Right renal cortex interstitium (tissue), 3 donors: ENCODE results near the gene ACTL6A. TPM values are rescaled to one million over a fixed set of nuclear protein-coding genes. Genes with fewer than 3 reads are reported as not detected.

Source experiments
- DNase-seq, 3 donors: peaks; one replicate each; pipeline ENCODE4 v3.0.0-alpha.2; 2013; ENCODE audit warnings: low read depth in 3 of 3, low spot score in 2 of 3
- polyA plus RNA-seq, 3 donors: library from polyadenylated mRNA; unstranded; fragments of 120-200 nt; gene quantifications; one replicate each; pipeline ENCODE4 v1.2.1, GENCODE V29; 2013; ENCODE audit not compliant: insufficient read length in 3 of 3

ACTL6A gene
- polyA plus RNA-seq, 3 donors = 108 to 126 (median 108) TPM

DNA sequence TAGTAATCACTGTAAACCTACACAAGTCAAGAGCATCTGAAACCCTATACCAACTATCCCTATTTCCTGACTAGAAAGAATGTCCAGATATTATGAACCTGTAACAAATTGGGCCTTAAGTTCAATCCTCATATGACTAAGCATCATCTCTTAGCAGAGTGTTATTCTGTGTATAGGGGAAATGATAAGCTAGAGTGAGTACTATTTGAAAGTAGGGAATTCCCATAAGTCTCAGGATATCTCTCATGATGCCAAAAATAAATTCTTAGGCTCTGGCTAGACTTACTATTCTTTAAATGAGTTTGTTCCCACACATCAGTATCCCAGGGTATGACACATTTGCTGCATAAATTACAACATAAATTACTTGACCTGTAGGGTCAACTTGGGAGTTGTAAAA lies 26.4 kb downstream of the ACTL6A start:
- no peak for DNase-seq

DNA sequence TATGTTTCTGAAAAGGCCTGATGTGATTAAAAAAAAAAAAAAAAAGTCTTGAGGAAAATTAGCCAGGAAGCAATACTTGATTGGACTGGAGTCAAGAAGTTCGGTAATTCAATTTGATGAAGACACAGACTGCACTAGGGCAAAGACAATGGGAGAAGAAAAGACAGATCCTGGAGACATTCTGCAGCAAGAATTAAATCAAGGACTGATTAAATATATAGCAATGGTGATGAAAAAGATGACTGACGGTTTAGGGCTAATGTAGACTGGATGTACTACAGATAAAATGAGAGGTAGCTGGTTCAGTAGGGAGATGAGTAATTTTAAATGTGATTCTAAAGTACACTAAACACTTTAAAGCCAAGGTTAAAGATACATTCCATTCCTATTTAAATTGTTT lies 27.9 kb downstream of the ACTL6A start:
- no peak for DNase-seq

DNA sequence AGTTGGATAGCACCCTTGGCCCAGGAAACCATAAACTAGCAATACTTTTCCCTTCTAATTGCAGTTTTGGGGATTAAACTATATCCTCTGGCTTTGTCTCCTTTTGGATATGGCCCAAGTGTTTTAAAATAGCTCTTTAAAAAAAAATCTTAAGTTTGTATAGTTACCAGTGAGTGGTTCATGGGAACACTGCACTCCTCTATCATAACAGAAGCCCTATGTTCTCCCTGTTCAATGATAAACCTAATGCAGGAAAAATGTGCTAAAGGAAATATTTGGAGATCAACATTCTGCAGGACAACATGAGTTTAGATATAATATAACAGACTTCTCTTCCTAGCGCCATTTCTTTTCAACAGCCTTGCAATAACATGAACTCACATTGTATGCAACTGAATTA lies 28.6 kb downstream of the ACTL6A start:
- DNase-seq = no peak

DNA sequence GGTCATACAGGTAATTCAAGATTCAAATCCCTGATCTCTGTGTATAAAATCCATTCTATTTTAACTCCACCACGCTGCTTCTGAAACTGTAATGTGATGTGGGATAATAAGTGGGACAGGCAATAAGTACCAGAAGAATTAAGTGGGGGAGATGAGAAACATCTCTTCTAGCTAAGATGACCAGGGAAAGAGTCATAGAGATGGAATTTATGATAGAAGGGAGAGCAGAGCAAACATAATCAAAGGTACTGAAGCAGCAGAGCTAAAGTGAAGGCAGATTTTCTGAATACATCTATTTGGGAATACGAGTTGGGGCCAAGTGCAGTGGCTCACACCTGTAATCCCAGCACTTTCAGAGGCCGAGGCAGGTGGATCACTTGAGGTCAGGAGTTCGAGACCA lies 36.8 kb downstream of the ACTL6A start:
- DNase-seq = no peak

DNA sequence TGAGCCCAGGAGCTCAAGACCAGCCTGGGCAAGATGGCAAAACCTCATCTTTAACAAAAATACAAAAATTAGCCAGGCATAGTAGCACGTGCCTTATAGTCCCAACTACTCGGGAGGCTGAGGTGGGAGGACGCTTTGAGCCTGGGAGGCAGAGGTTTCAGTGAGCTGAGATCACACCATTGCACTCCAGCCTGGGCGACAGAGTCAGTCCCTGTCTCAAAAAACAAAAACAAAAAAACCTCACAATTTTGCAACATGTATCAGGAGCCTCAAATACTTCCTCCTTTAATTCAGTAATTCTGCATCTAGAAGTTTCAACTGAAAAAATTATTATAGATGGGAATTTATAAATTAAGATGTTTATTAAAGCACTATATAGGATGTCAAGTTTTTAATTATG lies 40.6 kb downstream of the ACTL6A start:
- DNase-seq = no peak

DNA sequence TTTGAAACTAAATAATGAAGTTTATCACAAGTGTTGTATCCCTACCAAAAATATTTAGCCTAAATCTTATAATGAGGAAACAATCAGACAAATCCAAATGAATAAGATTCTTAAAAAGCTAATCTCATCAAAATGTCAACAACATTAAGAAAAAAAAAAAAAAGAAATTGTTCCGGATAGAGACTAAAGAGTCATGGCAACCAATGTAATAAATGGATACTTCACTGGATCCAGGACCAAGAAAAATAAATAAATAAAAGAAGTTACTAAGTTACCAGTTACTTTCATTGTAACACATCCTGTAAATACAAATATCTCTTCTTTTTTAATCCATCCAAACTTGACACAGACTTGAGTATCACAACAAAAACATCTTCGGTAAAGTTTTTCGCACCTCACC lies 41.1 kb downstream of the ACTL6A start:
- DNase-seq = no peak

- peak; percentile 94 to 97 (median 96) for DNase-seq
Measured at GRCh38 chr3:179604321-179605078, 41.8 kb downstream of the ACTL6A start, which contains the start of the genes MRPL47 and NDUFB5. Gene MRPL47, minus strand, starts transcription at chr3:179604638. Its CDS starts 14 bp downstream, at chr3:179604624. Gene NDUFB5, plus strand, starts transcription at chr3:179604794. Its CDS starts 22 bp downstream, at chr3:179604816.

DNA sequence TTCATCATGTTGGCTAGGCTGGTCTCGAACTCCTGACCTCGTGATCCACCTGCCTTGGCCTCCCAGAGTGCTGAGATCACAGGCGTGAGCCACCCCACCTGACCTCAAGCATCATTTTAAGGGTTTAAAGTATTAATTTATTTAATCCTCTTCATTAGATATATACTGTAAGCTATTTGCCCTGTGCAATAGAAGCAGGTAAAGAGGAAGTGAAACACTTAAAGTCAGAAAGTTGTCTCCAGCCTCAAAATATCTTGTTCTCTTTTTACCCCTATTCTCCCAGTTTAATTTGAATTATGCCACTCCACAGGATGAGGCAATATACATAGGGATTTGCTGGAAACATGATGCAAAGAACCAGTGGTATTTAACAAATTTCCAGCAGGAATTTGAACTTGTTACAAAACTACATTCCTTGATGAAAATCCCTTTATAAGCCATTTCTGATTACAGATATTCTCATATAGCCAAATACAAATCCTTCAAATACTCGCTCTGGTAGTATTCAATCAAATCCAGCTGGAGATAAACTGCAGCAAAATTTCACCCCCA lies 43.9 kb downstream of the ACTL6A start:
- DNase-seq = no peak

- DNase-seq = no peak
Measured at GRCh38 chr3:179608931-179609720, 46.4 kb downstream of the ACTL6A start.

DNA sequence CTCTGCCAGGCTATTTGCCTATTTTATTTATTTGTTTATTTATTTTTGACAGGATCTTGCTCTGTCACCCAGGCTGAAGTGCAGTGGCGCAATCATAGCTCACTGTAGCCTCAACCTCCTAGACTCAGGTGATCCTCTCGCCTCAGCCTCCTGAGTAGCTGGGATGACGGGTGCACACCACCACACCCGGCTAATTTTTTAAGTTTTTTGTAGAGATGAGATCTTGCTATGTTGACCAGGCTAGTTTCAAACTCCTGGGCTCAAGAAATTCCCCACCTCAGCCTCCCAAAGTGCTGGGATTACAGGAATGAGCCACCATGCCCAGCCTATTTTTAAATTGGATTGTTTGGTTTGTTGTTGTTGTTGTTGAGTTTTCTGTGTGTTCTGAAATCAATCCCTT lies 47.3 kb downstream of the ACTL6A start:
- no peak for DNase-seq

GRCh38 chr3:179613807-179614206 lies 51.1 kb downstream of the ACTL6A start:
- DNase-seq = no peak

- no peak for DNase-seq
Measured at GRCh38 chr3:179615458-179616173, 52.9 kb downstream of the ACTL6A start.

GRCh38 chr3:179622023-179622422 lies 59.3 kb downstream of the ACTL6A start:
- DNase-seq = no peak

- DNase-seq = no peak
Measured at GRCh38 chr3:179624451-179624850, 61.7 kb downstream of the ACTL6A start.

DNA sequence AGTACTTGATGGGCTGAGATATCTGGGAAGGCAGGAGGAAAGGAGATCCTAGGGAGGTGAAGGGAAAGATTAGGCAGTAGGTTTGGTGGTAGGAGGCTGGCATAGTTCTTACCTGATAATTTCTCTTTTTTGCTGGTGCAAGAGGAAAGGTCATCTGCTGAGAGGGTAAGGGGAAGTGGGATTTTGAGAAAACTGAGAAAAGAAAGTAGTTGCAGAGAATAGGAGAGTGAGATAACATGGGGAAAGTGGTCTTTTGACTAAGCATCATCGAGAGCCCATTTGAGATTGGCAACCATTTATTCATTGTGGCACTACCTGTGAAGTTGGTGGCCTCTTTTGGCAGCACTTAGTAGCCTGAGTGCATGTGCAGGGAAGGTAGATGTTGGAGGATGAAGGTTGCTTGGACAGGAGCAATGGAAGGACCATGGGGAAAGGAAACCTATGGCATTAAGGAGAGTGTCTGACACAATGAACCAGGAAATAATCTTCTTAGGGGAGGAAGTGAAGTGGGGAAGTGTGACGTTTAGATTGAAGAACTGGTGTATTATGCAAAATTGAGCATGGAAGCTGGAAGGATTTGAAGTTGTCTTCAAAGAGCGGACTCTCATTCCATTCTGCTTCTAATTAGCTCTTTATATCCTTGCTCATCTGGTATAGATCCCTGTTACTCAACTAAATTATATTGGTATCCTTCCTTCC lies 68.2 kb downstream of the ACTL6A start:
- no peak for DNase-seq

Other genes starting within 250 kb of the ACTL6A start
- 10 to 100 TPM; 54.9 to 61.2 (median 60.1) TPM for gene ZNF639, start 239.9 kb upstream of the ACTL6A start, polyA plus RNA-seq
- 10 to 100 TPM; 63.1 to 78.1 (median 77.3) TPM for gene MFN1, start 215.2 kb upstream of the ACTL6A start, polyA plus RNA-seq
- gene GNB4, start 111.5 kb upstream of the ACTL6A start, polyA plus RNA-seq = 10 to 100 TPM; 28.5 to 29.6 (median 29.0) TPM
- gene MRPL47, start 41.7 kb downstream of the ACTL6A start, polyA plus RNA-seq = 10 to 100 TPM; 59.5 to 64.6 (median 60.1) TPM
- 100 to 1,000 TPM; 201 to 206 (median 202) TPM for gene NDUFB5, start 41.9 kb downstream of the ACTL6A start, polyA plus RNA-seq
- gene USP13, start 90.1 kb downstream of the ACTL6A start, polyA plus RNA-seq = 10 to 100 TPM; 14.1 to 16.7 (median 15.8) TPM